Activated CD8-positive, alpha-beta T cell treated with anti-CD3 and anti-CD28 coated beads for 36 hours (primary cell): ENCODE data around the gene CD99. TPM values are rescaled to one million over a fixed set of nuclear protein-coding genes. Genes with fewer than 3 reads are reported as not detected.
"Not testable (repeated sequence)": the region's sequence is repeated elsewhere in the genome, so short reads cannot be mapped to it uniquely, and the experiment has no call there.

Experiments used
- ATAC-seq: fragments of 200-7000 bp; cut with Tn5 transposase; one replicate; pipeline ENCODE4 v1.10.0; 2021; ENCODE audit warnings: mild to moderate bottlenecking, moderate library complexity
- CTCF ChIA-PET: fragments of 350-600 bp; sonication (Branson Sonifier 250); formaldehyde crosslinking; loops from one replicate; lab custom pipeline; 2021; ENCODE audit warnings: antibody characterized with exemption; lab: Charles Lee
- POLR2A ChIA-PET: fragments of 350-600 bp; sonication (Branson Sonifier 250); formaldehyde crosslinking; loops from one replicate; lab custom pipeline; 2021; ENCODE audit warnings: antibody characterized with exemption; lab: Charles Lee
- DNase-seq: peaks from one replicate; pipeline ENCODE4 v3.0.0-alpha.2; 2020
- H3K27ac Mint-ChIP-seq: one replicate; pipeline ENCODE4 v1.8.0; 2021; ENCODE audit warnings: mild to moderate bottlenecking, mixed read lengths
- H3K27me3 Mint-ChIP-seq: one replicate; pipeline ENCODE4 v1.8.0; 2021; ENCODE audit warnings: mixed read lengths
- H3K36me3 Mint-ChIP-seq: one replicate; pipeline ENCODE4 v1.8.0; 2021; ENCODE audit warnings: low read depth, mixed read lengths
- H3K4me1 Mint-ChIP-seq: one replicate; pipeline ENCODE4 v1.8.0; 2021; ENCODE audit warnings: low read depth, mixed read lengths
- H3K4me3 Mint-ChIP-seq: one replicate; pipeline ENCODE4 v1.8.0; 2021; ENCODE audit warnings: mild to moderate bottlenecking, moderate library complexity, mixed read lengths
- H3K9me3 Mint-ChIP-seq: one replicate; pipeline ENCODE4 v1.8.0; 2021; ENCODE audit warnings: mixed read lengths
- CTCF ChIP-seq: fragments of 200-600 bp; IDR thresholded peaks from one replicate; pipeline ENCODE4 v1.8.0; 2022; ENCODE audit warnings: antibody characterized with exemption, mild to moderate bottlenecking
- intact Hi-C: fragments of 100-400 bp; cut with micrococcal nuclease; formaldehyde crosslinking; loops from one replicate; pipeline ENCODE4 v1.10.0; 2022
- total RNA-seq, 2 experiments: library from RNA; stranded (reverse); gene quantifications; one replicate each; pipeline ENCODE4 v1.2.3, GENCODE V29; 2021

The CD99 gene
- total RNA-seq, 2 experiments from 2014 or later, result 121 to 123 TPM

DNA sequence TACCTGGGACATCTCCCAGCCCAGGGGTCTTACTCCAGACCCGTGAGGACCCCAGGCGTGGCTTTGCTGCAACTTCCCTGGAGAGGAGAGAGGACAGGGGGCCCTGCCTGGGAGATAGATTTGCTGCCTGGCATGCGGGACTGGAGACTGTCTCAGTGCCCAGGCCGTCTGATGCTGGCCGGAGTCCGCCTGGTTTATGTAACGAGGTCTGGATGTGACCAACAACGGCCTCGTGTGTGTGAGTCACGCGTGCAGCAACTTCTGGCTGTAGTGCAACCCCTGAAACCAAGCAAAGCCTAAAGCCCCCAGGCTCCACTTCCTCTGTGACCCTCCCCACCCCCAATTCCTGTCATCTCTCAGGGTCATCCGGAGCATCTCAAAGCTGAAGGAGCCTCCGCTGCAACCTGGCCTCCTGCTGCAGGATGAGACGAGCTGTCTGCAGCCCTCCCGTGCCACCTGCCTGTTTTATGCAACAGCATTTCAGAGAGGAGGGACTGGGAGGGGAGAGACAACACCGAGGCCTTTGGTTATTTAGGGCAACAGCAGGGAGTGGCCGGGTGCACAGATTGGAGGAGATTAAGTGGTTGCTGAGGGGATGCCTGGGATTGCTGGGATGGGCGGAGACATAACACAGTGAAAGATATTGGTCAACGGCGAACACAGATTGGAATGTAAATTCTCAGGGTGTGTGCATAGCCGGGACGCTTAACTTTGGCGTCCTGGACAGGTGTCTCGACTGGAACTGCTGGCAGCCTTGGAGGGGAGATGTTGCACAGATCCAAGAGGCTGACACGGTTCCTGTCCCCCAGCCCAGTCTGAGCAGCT lies 76.7 kb downstream of the CD99 start:
- Mint-ChIP-seq H3K4me1 (peaks cover 4% of the 10 kb centered on the region), H3K4me3 (no peak overlapping the region), H3K27ac (no peak overlapping the region), H3K36me3 (no peaks in the 10 kb centered on the region), H3K27me3 (peaks cover 2% of the 10 kb centered on the region), H3K9me3 (no peaks in the 10 kb centered on the region)
- ChIA-PET POLR2A (no interaction called here), CTCF (no interaction called here)
- no peak for TF ChIP-seq CTCF
- DNase-seq, result no peak
- no peak for ATAC-seq
- intact Hi-C loops, result no loop called here

GRCh38 chrX:2769615-2770014 lies 78.5 kb downstream of the CD99 start:
- CTCF ChIA-PET, result no interaction called here
- DNase-seq (no peak), ATAC-seq (no peak)
- POLR2A ChIA-PET, result no interaction called here
- H3K9me3 Mint-ChIP-seq, result peaks cover 4% of the 10 kb centered on the region
- no peak overlapping the region for H3K27ac Mint-ChIP-seq
- TF ChIP-seq CTCF, result no peak
- intact Hi-C loops, result no loop called here
- no peaks in the 10 kb centered on the region for H3K36me3 Mint-ChIP-seq
- no peak overlapping the region for H3K4me3 Mint-ChIP-seq
- H3K4me1 Mint-ChIP-seq, result peaks cover 4% of the 10 kb centered on the region
- H3K27me3 Mint-ChIP-seq, result peaks cover 2% of the 10 kb centered on the region

DNA sequence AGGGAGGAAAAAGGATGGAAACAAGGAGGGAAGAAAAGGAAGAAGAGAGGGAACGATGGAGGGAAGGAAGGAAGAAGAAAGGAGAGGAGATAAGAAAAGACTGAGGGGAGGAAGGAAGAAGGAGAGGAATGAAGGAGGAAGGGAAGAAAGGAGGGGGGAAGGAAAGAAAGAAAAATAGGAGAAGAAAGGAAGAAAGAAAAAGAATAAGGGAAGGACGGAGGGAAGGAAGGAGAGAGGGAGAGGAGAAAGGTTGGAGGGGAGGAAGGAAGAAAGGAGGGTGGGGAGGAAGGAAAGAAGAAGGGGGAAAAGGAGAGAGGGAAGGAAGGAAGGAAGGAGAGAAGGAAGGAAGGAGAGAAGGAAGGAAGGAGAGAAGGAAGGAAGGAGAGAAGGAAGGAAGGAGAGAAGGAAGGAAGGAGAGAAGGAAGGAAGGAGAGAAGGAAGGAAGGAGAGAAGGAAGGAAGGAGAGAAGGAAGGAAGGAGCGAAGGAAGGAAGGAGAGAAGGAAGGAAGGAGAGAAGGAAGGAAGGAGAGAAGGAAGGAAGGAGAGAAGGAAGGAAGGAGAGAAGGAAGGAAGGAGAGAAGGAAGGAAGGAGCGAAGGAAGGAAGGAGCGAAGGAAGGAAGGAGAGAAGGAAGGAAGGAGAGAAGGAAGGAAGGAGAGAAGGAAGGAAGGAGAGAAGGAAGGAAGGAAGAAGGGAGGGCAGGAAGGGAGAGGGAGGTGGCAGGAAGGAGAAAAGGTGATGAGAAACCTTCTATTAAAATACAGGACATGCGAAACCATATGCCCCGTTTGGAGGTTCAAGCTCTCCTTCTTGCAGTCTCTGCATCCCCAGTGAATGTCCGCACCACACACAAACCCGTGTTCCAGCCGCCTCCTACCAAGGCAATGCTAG lies 82.3 kb downstream of the CD99 start:
- POLR2A ChIA-PET, H3K36me3 Mint-ChIP-seq, ATAC-seq, H3K27me3 Mint-ChIP-seq, H3K4me3 Mint-ChIP-seq, H3K4me1 Mint-ChIP-seq, CTCF ChIA-PET, H3K27ac Mint-ChIP-seq, DNase-seq, H3K9me3 Mint-ChIP-seq, intact Hi-C loops: not testable (repeated sequence)

DNA sequence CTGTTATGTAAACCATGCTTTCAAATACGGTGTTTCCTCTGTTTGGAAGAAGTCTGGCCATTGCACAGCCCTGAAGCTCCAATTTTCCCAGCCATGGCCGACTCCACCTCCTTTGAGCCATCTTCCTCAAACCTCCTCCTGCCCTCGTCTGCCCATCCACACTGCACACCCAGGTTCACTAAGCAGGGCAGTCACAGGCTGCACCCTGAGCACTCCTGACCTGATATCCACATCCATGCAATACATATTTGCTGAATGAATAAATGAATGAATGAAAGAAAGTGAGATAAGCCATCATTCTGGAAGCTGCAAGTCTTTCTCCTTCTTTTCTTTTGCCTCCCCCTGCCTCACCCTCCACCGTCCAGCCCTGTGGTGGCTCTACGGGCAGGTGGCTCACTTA lies 83.0 kb downstream of the CD99 start:
- no peak for TF ChIP-seq CTCF
- no peaks in the 10 kb centered on the region for H3K4me1 Mint-ChIP-seq
- H3K36me3 Mint-ChIP-seq, result no peaks in the 10 kb centered on the region
- intact Hi-C loops, result no loop called here
- POLR2A ChIA-PET, result no interaction called here
- H3K9me3 Mint-ChIP-seq, result peaks cover 6% of the 10 kb centered on the region
- peaks cover 2% of the 10 kb centered on the region for H3K27me3 Mint-ChIP-seq
- no peak overlapping the region for H3K4me3 Mint-ChIP-seq
- H3K27ac Mint-ChIP-seq, result no peak overlapping the region
- DNase-seq, result no peak
- CTCF ChIA-PET, result no interaction called here
- no peak for ATAC-seq

- DNase-seq (no peak), ATAC-seq (no peak)
- no peak overlapping the region for H3K4me3 Mint-ChIP-seq
- TF ChIP-seq CTCF, result no peak
- POLR2A ChIA-PET, result no interaction called here
- peaks cover 2% of the 10 kb centered on the region for H3K27me3 Mint-ChIP-seq
- H3K27ac Mint-ChIP-seq, result no peak overlapping the region
- no peaks in the 10 kb centered on the region for H3K4me1 Mint-ChIP-seq
- H3K9me3 Mint-ChIP-seq, result peaks cover 6% of the 10 kb centered on the region
- intact Hi-C loops, result no loop called here
- H3K36me3 Mint-ChIP-seq, result no peaks in the 10 kb centered on the region
- CTCF ChIA-PET, result no interaction called here
Measured at GRCh38 chrX:2774776-2775175, 83.7 kb downstream of the CD99 start.

DNA sequence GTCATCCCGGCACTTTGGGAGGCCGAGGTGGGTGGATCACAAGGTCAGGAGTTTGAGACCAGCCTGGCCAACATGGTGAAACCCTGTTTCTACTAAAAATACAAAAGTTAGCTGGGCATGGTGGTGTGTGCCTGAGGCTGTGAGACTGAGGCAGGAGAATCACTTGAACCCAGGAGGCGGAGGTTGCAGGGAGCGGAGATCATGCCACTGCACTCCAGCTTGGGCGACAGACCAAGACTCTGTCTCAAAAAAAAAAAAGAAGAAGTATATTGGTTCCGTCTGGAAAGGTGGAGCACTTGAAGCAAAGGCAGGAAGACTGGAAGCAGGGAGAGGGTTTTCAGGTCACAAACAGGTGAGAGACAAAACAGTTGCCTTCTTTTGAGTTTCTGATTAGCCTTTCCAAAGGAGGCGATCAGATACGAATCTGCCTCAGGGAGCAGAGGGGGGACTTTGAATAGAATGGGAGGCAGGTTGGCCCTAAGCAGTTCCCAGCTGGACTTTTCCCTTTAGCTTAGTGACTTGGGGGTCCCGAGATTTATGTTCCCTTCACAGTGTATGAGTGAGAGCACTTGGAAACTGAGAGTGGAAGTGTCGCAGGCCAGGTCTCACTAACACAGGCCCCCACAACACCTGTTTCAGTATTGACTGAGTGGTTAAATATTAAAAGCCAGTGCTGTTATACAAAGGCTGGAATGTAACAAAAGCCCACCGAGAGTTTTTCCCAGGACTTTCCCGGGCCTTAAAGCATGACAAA lies 89.6 kb downstream of the CD99 start:
- CTCF ChIA-PET, ATAC-seq, H3K4me3 Mint-ChIP-seq, intact Hi-C loops, H3K36me3 Mint-ChIP-seq, H3K27me3 Mint-ChIP-seq, POLR2A ChIA-PET, H3K9me3 Mint-ChIP-seq, DNase-seq, H3K27ac Mint-ChIP-seq, H3K4me1 Mint-ChIP-seq: not testable (repeated sequence)
